Body of pancreas (tissue), 4 donors: ENCODE data around the gene CRIP1. TPM values are rescaled to one million over a fixed set of nuclear protein-coding genes. Genes with fewer than 3 reads are reported as not detected.

Experiments
- ATAC-seq: fragments of 150-250 bp; one replicate; pipeline ENCODE4 v1.9.1; 2016
- DNase-seq, 4 donors: peaks; one replicate each; pipeline ENCODE4 v3.0.0-alpha.2; 2019
- H3K27ac ChIP-seq, 4 donors: fragments of 200-600 bp; sonication (generic); 1 replicate in 3 of 4; 2 replicates in 1 of 4; pipeline versions ENCODE4 v1.5.1 to v1.6.1; 2016 to 2019; ENCODE audit warnings: mild to moderate bottlenecking in 1 of 4, mixed read lengths in 1 of 4, moderate library complexity in 1 of 4
- H3K27me3 ChIP-seq, 2 donors: fragments of 200-600 bp; sonication (generic); one replicate each; pipeline ENCODE4 v1.6.0; 2016; ENCODE audit warnings: mild to moderate bottlenecking in 1 of 2
- H3K36me3 ChIP-seq, 2 donors: fragments of 200-600 bp; sonication (generic); replicated peaks in 1 of 2; 2 replicates each; pipeline ENCODE4 v1.5.1; 2016; ENCODE audit warnings: low read depth in 2 of 2; ENCODE audit not compliant: insufficient read depth in 1 of 2
- H3K4me1 ChIP-seq: fragments of 200-600 bp; sonication (generic); one replicate; pipeline ENCODE4 v1.6.0; 2016
- H3K4me3 ChIP-seq, 2 donors: fragments of 200-600 bp; sonication (generic); 1 replicate in 1 of 2; 2 replicates in 1 of 2; pipeline ENCODE4 v1.5.1; 2016 to 2019
- H3K9me3 ChIP-seq, 3 donors: fragments of 200-600 bp; sonication (generic); 1 replicate in 2 of 3; 2 replicates in 1 of 3; pipeline ENCODE4 v1.5.1; 2016
- CTCF ChIP-seq, 7 experiments: fragments of 450-650 bp in 4 of 7; fragments of 200-600 bp in 3 of 7; sonication (generic) in 3 of 7; IDR thresholded peaks; one replicate each; pipeline ENCODE4 v1.5.1; 2016 to 2019; ENCODE audit warnings: antibody characterized with exemption in 7 of 7
- POLR2A ChIP-seq, 3 donors: fragments of 450-650 bp; IDR thresholded peaks; one replicate each; pipeline ENCODE4 v1.6.1; 2016; ENCODE audit warnings: antibody characterized with exemption in 3 of 3, mild to moderate bottlenecking in 2 of 3
- WGBS, 2 donors: methylation state at CpG; one replicate each; pipeline ENCODE4 v1.1.5; 2017; 5-methylcytosine and 5-hydroxymethylcytosine counted together
- intact Hi-C: fragments of 100-400 bp; cut with DNase I; formaldehyde crosslinking; loops from one replicate; pipeline ENCODE4 v1.15.1; 2023
- total RNA-seq, 2 donors: library from RNA; depleted of rRNA; stranded (reverse); fragments of >200 nt; gene quantifications; one replicate each; pipeline ENCODE4 v1.1.0, GENCODE V29; 2016

CRIP1 gene
- total RNA-seq, 2 donors from 2014 or later: 2.6 to 5.4 TPM

- H3K4me1 ChIP-seq: no peaks in the 10 kb centered on the region
- no peak overlapping the region for H3K27ac ChIP-seq
- WGBS, 2 donors: 95% methylated on average over 16 of the region's 17 CpGs; no CpG with 5 or more reads in 1 of the 2 donors
- H3K4me3 ChIP-seq: no peak overlapping the region
- intact Hi-C loops: no loop called here
- no peak for DNase-seq
- no peaks in the 10 kb centered on the region for H3K27me3 ChIP-seq
- no peak for ATAC-seq
- TF ChIP-seq CTCF (IDR thresholded peaks at IDR 0.05) (no peak), POLR2A (IDR thresholded peaks at IDR 0.05) (no peak)
- H3K9me3 ChIP-seq: no peaks in the 10 kb centered on the region
- peaks cover 0 to 16% of the 10 kb centered on the region in 2 donors for H3K36me3 ChIP-seq
Measured at GRCh38 chr14:105460116-105460515, 26.6 kb upstream of the CRIP1 start.

GRCh38 chr14:105460616-105461015 lies 26.1 kb upstream of the CRIP1 start:
- DNase-seq: no peak
- H3K27me3 ChIP-seq: no peaks in the 10 kb centered on the region
- H3K4me1 ChIP-seq: no peaks in the 10 kb centered on the region
- H3K9me3 ChIP-seq: no peaks in the 10 kb centered on the region
- intact Hi-C loops: no loop called here
- TF ChIP-seq CTCF (IDR thresholded peaks at IDR 0.05) (no peak), POLR2A (IDR thresholded peaks at IDR 0.05) (no peak)
- no peak overlapping the region for H3K4me3 ChIP-seq
- peaks cover 0 to 16% of the 10 kb centered on the region in 2 donors for H3K36me3 ChIP-seq
- ATAC-seq: no peak
- 92 to 94% methylated on average over 16 to 17 of the region's 17 CpGs for WGBS, 2 donors
- H3K27ac ChIP-seq: no peak overlapping the region

GRCh38 chr14:105461903-105462302 lies 24.8 kb upstream of the CRIP1 start:
- intact Hi-C loops: no loop called here
- no peaks in the 10 kb centered on the region for H3K4me1 ChIP-seq
- H3K9me3 ChIP-seq: no peaks in the 10 kb centered on the region
- no peak for DNase-seq
- H3K36me3 ChIP-seq: peaks cover 0 to 16% of the 10 kb centered on the region in 2 donors
- TF ChIP-seq POLR2A (IDR thresholded peaks at IDR 0.05) (no peak), CTCF (IDR thresholded peaks at IDR 0.05) (no peak)
- 95 to 98% methylated on average over 9 to 18 of the region's 18 CpGs for WGBS, 2 donors
- no peaks in the 10 kb centered on the region for H3K27me3 ChIP-seq
- no peak overlapping the region for H3K27ac ChIP-seq
- no peak for ATAC-seq
- no peak overlapping the region for H3K4me3 ChIP-seq

- ATAC-seq: no peak
- 91 to 100% methylated on average over 7 to 30 of the region's 33 CpGs for WGBS, 2 donors
- Histone ChIP-seq H3K9me3 (no peaks in the 10 kb centered on the region), H3K36me3 (peaks cover 0 to 16% of the 10 kb centered on the region in 2 donors), H3K27me3 (no peaks in the 10 kb centered on the region), H3K4me3 (no peak overlapping the region), H3K4me1 (peaks cover 10% of the 10 kb centered on the region), H3K27ac (no peak overlapping the region)
- intact Hi-C loops: no loop called here
- DNase-seq: no peak
- TF ChIP-seq POLR2A (IDR thresholded peaks at IDR 0.05) (no peak), CTCF (IDR thresholded peaks at IDR 0.05) (no peak)
Measured at GRCh38 chr14:105464501-105464900, 22.2 kb upstream of the CRIP1 start.
